ENCODE measurements around the gene NEIL3. TPM values are rescaled to one million over a fixed set of nuclear protein-coding genes. Genes with fewer than 3 reads are reported as not detected.

NEIL3 gene
- total RNA-seq, 2 experiments from 2014 or later: 0.22 to 0.25 TPM

DNA sequence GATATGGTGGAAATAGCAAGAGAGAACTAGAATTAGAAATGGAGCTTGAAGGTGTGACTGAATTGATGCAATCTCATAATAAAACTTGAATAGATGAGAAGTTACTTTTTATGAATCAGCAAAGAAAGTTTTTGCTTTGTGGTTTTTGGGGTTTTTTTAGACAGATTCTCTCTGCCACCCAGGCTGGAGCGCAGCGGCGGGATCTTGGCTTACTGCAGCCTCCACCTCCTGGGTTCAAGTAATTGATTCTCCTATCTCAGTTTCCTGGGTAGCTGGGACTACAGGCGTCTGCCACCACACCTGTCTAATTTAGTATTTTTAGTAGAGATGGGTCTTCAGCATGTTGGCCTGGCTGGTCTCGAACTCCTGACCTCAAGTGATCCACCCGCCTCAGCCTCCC, 23.7 kb upstream of the NEIL3 start:
- TF ChIP-seq, protein P1, sequence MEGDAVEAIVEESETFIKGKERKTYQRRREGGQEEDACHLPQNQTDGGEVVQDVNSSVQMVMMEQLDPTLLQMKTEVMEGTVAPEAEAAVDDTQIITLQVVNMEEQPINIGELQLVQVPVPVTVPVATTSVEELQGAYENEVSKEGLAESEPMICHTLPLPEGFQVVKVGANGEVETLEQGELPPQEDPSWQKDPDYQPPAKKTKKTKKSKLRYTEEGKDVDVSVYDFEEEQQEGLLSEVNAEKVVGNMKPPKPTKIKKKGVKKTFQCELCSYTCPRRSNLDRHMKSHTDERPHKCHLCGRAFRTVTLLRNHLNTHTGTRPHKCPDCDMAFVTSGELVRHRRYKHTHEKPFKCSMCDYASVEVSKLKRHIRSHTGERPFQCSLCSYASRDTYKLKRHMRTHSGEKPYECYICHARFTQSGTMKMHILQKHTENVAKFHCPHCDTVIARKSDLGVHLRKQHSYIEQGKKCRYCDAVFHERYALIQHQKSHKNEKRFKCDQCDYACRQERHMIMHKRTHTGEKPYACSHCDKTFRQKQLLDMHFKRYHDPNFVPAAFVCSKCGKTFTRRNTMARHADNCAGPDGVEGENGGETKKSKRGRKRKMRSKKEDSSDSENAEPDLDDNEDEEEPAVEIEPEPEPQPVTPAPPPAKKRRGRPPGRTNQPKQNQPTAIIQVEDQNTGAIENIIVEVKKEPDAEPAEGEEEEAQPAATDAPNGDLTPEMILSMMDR (IDR thresholded peaks at IDR 0.05): no peak
- DNase-seq: no peak
- H3K36me3 Mint-ChIP-seq (ENCODE audit: low read depth): no peaks in the 10 kb centered on the region
- intact Hi-C loops (cut with DNase I, micrococcal nuclease): no loop called here
- H3K9me3 Mint-ChIP-seq: no peaks in the 10 kb centered on the region
- Histone ChIP-seq H3K4me1 (ENCODE audit: insufficient read depth, low read length) (no peaks in the 10 kb centered on the region), H3K9me3 (ENCODE audit: control insufficient read depth in 1 of 2, insufficient read depth in 1 of 2, low read length in 2 of 2) (no peaks in the 10 kb centered on the region), H3K36me3 (ENCODE audit: insufficient read depth, low read length) (no peaks in the 10 kb centered on the region), H3K4me3 (ENCODE audit: low read length) (no peak overlapping the region), H3K27me3 (ENCODE audit: control insufficient read depth in 1 of 2, insufficient read depth in 2 of 2, low read length in 2 of 2) (no peaks in the 10 kb centered on the region), H3K27ac (ENCODE audit: low read depth in 1 of 2, low read length in 2 of 2) (no peak overlapping the region)
- H3K4me3 Mint-ChIP-seq: no peak overlapping the region
- H3K27ac Mint-ChIP-seq: no peak overlapping the region
- no peaks in the 10 kb centered on the region for H3K27me3 Mint-ChIP-seq
- ATAC-seq (ENCODE audit: poor library complexity): no peak
- H3K4me1 Mint-ChIP-seq (ENCODE audit: low read depth): no peaks in the 10 kb centered on the region
- CTCF ChIA-PET: no interaction called here
- POLR2A ChIA-PET: no interaction called here

DNA sequence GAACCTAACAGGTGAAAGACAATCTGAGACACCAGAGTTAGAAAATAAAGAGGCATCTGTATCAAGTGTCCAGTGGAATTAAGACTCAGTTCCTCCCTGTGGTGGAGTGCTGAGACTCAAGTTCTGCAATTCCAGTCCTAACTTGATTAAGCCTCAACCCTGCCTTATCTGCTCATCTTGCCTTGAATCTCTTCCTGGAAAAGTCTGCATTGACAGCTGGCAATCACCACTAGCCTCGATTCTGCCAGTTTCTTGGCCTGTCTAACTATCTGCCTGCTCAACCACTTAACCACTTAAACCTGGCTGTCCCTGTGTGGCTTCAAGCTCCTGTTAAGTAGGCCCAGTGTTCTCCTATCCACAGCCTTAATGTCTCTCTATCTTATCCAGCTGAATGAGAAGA, 22.4 kb upstream of the NEIL3 start:
- ChIA-PET CTCF (no interaction called here), POLR2A (no interaction called here)
- H3K9me3 Mint-ChIP-seq: no peaks in the 10 kb centered on the region

DNA sequence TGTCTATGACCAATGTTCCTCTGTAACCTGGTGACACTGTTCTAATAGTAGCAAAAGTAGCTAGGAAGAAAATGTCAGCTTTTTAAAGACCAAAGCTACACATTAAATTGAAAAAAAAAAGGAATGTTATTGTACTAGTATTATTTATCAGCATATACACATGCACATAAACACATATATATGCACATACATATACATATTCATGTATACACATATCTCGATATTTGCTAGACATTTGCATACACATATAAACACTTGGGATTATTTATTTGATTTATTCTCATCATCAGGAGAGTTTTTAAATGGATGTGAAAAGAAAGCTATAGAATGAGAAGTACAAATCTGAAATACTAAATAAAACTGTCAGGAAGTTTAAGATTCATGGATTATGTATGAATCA, 21.3 kb upstream of the NEIL3 start:
- ATAC-seq (ENCODE audit: poor library complexity) (no peak), DNase-seq (no peak)
- Histone ChIP-seq H3K9me3 (ENCODE audit: control insufficient read depth in 1 of 2, insufficient read depth in 1 of 2, low read length in 2 of 2) (no peaks in the 10 kb centered on the region), H3K27ac (ENCODE audit: low read depth in 1 of 2, low read length in 2 of 2) (no peak overlapping the region), H3K4me3 (ENCODE audit: low read length) (no peak overlapping the region), H3K4me1 (ENCODE audit: insufficient read depth, low read length) (no peaks in the 10 kb centered on the region), H3K27me3 (ENCODE audit: control insufficient read depth in 1 of 2, insufficient read depth in 2 of 2, low read length in 2 of 2) (peaks cover 0 to 5% of the 10 kb centered on the region in 2 experiments), H3K36me3 (ENCODE audit: insufficient read depth, low read length) (no peaks in the 10 kb centered on the region)
- Mint-ChIP-seq H3K4me3 (no peak overlapping the region), H3K27me3 (no peaks in the 10 kb centered on the region), H3K27ac (no peak overlapping the region), H3K4me1 (ENCODE audit: low read depth) (no peaks in the 10 kb centered on the region), H3K36me3 (ENCODE audit: low read depth) (no peaks in the 10 kb centered on the region), H3K9me3 (no peaks in the 10 kb centered on the region)
- ChIA-PET POLR2A (no interaction called here), CTCF (no interaction called here)
- intact Hi-C loops (cut with DNase I, micrococcal nuclease): no loop called here
- TF ChIP-seq, protein P1 (IDR thresholded peaks at IDR 0.05): no peak

More for the DNA sequence above, 22.4 kb upstream of the NEIL3 start:
- TF ChIP-seq, protein P1 (IDR thresholded peaks at IDR 0.05): no peak
- Mint-ChIP-seq H3K27me3 (no peaks in the 10 kb centered on the region), H3K27ac (no peak overlapping the region), H3K4me3 (no peak overlapping the region), H3K4me1 (ENCODE audit: low read depth) (no peaks in the 10 kb centered on the region), H3K36me3 (ENCODE audit: low read depth) (no peaks in the 10 kb centered on the region)
- no peak for DNase-seq
- Histone ChIP-seq H3K27me3 (ENCODE audit: control insufficient read depth in 1 of 2, insufficient read depth in 2 of 2, low read length in 2 of 2) (peaks cover 0 to 3% of the 10 kb centered on the region in 2 experiments), H3K4me1 (ENCODE audit: insufficient read depth, low read length) (no peaks in the 10 kb centered on the region), H3K36me3 (ENCODE audit: insufficient read depth, low read length) (no peaks in the 10 kb centered on the region), H3K4me3 (ENCODE audit: low read length) (no peak overlapping the region), H3K27ac (ENCODE audit: low read depth in 1 of 2, low read length in 2 of 2) (no peak overlapping the region), H3K9me3 (ENCODE audit: control insufficient read depth in 1 of 2, insufficient read depth in 1 of 2, low read length in 2 of 2) (no peaks in the 10 kb centered on the region)
- ATAC-seq (ENCODE audit: poor library complexity): no peak
- intact Hi-C loops (cut with DNase I, micrococcal nuclease): no loop called here
